Fibroblast of upper back skin (primary cell): Measurements from ENCODE around the gene NLRP6.
"Not testable (repeated sequence)": the region's sequence is repeated elsewhere in the genome, so short reads cannot be mapped to it uniquely, and the experiment has no call there.

Experiments
- DNase-seq: peaks from one replicate; pipeline ENCODE4 v3.0.0-alpha.2; 2013

The NLRP6 gene

GRCh38 chr11:282630-283360, 4.6 kb downstream of the NLRP6 start:
- DNase-seq: no peak

GRCh38 chr11:283405-284104, 5.3 kb downstream of the NLRP6 start:
- DNase-seq: no peak

- DNase-seq: no peak
Observed at GRCh38 chr11:284105-285020, 6.2 kb downstream of the NLRP6 start.

DNA sequence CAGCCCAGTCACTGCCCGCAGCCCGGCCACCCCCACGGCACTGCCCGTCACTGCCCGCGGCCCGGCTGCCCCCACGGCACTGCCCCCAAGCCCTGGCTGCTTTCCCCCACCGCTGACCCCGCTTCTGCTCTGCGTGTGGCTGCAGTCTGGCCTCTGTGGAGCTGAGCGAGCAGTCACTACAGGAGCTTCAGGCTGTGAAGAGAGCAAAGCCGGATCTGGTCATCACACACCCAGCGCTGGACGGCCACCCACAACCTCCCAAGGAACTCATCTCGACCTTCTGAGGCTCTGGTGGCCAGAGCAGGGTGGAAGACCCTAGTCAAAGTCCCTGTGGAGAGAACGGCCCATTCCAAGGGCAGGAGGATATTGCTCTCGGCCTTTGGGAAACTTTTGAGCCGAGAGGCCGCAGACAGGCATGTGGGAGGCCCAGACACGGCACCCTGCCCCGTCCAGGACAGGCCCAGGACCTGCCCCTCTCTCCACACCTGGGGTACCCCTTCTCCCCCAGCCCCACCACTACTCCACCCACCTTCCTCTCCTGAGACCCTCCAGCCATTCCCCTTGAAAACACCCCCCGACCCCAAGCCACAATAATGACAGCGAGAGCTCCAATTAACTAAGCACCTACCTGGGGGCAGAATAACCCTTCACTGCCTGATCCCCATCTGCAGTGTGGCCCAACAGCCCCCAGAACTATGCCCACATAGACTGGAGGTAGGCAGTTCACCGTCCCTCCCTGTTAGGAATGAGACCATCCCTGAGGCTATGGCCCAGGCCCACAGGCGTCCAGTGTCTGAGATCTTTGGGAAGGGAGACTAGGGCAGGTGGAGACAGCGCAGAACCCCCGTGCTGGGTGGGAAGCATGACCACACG, 7.0 kb downstream of the NLRP6 start:
- DNase-seq: no peak

DNA sequence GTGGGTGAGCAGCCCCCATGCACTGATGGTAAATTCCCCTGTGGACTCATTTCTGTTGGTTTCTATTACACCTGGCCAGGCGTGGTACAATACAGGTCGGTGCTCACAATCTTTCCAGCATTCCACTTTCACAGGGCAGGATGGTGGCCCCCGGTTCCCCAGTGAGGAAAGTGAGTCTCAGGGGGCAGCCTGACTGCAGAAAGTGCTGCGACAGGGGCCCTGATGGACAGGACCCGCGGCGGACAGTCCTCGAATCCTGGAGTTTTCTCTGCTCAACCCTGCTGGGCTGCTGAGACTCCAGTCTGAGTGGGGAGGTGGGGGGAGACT, 7.7 kb downstream of the NLRP6 start:
- DNase-seq: no peak

DNA sequence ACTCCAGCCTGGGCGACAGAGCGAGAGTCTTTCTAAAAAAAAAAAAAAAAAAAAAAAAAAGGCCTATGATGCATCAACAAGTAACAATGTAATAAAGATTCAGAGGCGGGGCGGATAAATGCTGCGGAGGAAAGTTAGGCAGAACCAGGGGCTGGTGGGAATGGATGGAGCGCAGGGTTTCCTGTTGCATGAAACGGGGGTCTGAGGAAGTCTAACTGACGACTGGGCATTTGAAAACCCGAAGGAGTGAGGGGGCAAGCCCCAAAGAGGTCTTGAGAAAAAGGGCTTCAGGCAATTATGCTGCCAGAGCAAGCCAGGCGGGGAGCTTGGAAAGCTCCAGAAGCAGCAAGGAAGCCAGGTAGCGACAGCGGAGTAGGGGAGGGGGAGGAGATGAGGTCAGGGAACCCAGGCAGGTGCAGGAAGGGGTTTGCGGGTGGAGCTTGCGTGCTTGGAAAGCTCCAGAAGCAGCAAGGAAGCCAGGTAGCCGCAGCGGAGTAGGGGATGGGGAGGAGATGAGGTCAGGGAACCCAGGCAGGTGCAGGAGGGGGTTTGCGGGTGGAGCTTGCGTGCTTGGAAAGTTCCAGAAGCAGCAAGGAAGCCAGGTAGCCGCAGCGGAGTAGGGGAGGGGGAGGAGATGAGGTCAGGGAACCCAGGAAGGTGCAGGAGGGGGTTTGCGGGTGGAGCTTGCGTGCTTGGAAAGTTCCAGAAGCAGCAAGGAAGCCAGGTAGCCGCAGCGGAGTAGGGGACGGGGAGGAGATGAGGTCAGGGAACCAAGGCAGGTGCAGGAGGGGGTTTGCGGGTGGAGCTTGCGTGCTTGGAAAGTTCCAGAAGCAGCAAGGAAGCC, 9.0 kb downstream of the NLRP6 start:
- not testable (repeated sequence) for DNase-seq

DNA sequence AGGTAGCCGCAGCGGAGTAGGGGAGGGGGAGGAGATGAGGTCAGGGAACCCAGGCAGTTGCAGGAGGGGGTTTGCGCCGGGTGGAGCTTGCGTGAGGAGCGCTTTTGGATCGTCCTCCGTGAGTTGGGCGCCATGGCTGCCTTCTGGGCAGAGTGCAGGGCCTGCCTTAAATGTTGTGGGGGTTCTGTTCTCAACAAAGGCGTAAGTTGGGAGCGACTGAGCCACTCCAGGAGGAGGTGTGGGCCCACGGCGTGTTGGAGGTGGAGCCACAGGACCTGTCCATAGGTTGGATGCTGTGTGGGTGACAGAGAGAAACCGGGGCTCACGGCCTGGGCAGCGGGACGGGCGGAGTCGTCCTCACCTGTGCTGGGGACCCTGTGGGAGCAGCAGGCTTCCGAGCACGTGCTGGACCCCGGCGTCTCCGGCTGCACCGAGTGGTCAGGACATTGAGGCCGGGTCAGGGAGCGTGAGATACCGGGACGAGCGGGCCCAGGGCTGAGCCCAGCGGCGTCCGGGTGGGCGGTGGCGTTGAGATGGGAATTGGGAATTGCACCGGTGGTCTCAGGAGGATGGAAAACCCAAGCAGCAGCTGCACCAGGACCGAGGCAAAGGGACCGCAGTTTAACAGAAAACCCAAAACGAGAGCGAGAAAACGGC, 9.7 kb downstream of the NLRP6 start:
- DNase-seq: no peak

- DNase-seq: peak; percentile 38
Observed at GRCh38 chr11:288478-289397, 10.5 kb downstream of the NLRP6 start, which contains the start of gene PGGHG. Gene PGGHG (plus strand): TSS chr11:289126. CDS start chr11:289817, 691 bp downstream.

- DNase-seq: no peak
Observed at GRCh38 chr11:289398-289711, 11.1 kb downstream of the NLRP6 start.

DNA sequence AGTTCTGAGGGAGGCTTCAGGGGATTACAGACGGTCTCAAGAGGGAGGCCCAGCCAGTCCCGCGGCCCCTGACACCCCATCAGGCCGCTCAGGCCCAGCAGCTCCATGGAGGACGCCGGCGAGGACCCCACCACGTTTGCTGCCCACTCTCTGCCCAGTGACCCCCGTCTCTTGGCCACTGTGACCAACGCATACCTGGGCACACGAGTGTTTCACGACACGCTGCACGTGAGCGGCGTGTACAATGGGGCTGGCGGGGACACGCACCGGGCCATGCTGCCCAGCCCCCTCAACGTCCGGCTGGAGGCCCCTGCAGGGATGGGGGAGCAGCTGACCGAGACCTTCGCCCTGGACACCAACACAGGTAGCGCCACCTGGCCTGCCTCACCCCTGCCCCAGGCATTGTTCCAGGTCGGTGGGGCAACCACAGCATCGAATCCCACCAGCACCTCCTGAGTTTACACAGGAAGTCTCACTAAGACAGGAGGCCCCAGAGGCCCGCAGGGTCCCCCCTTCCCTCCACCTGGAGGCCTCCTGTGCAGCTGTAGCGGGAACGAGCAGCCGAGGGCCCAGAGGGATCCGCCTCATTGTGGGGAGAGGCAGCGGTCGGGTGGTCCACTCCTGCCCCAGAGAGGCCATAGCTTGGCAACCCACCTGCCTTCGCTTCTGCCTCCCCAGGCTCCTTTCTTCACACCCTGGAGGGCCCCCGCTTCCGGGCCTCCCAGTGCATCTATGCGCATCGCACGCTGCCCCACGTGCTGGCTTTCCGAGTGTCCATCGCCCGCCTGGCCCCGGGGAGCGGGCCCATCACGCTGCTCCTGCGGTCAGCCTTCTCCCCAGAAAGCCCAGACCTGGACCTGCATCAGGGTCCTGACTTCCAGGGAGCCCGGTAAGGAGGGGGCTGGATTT, 11.8 kb downstream of the NLRP6 start:
- no peak for DNase-seq

DNA sequence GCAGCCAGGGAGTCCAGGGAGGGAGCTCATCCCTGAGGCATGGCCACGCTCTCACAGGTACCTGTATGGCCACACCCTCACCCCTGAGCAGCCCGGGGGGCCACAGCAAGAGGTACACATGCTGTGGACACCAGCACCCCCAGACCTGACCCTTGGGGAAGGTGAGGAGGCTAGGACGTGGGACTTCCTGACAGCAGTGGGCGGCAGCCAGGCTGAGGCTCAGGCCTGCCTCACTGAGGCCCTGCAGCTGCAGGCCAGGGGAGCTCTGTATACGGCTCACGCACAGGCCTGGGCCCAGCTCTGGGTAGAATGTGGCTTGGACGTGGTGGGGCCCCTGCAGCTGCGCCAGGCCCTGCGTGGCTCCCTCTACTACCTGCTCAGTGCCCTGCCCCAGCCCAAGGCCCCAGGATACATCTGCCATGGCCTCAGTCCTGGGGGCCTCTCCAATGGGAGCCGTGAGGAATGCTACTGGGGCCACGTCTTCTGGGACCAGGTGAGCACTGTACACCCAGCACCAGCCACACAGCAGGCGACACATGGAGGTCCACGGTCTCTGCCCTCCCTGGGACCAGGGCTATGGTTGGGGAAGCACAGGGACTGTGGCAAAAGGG, 12.5 kb downstream of the NLRP6 start:
- DNase-seq: no peak

DNA sequence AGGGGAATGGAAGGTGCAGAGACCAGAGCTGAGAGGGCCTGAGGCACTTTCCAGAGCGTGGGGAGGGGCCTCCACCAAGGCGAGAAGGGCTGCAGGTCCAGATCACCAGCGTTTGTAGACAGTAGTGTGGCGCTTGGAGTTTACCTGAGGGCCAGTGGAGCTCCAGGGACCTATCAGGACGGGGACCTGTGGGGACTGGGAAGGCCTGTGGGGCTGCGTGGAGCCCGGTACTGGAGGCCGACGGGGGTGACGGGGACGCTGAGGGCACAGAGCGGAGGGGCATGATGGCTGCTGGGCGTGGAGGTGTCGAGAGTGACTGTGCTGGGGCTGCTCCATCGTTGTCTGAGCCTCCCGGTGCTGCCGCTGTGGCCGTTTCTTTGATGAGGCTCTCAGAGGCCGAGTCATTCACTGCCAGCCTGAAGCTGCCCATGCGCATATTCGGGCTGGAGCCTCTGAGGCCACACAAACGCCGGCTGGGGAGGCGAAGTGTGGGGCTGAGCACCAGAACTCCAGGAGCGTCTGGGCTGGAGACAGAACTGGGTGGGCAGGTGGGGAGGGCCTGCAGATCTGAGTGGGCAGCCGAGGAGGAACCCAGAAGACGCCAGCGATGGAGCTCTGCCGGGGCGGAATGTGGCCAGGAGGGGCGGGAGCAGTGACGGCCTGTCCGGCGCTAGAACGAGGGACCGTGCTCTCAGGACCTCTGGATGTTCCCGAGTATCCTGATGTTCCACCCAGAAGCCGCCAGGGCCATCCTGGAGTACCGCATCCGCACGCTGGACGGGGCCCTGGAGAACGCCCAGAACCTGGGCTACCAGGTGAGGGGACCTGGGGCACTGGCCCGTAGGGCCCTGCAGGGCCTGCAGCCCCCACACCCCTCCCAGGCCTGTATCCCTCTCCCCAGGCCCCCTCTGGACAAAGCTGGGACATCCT, 13.3 kb downstream of the NLRP6 start:
- no peak for DNase-seq

DNA sequence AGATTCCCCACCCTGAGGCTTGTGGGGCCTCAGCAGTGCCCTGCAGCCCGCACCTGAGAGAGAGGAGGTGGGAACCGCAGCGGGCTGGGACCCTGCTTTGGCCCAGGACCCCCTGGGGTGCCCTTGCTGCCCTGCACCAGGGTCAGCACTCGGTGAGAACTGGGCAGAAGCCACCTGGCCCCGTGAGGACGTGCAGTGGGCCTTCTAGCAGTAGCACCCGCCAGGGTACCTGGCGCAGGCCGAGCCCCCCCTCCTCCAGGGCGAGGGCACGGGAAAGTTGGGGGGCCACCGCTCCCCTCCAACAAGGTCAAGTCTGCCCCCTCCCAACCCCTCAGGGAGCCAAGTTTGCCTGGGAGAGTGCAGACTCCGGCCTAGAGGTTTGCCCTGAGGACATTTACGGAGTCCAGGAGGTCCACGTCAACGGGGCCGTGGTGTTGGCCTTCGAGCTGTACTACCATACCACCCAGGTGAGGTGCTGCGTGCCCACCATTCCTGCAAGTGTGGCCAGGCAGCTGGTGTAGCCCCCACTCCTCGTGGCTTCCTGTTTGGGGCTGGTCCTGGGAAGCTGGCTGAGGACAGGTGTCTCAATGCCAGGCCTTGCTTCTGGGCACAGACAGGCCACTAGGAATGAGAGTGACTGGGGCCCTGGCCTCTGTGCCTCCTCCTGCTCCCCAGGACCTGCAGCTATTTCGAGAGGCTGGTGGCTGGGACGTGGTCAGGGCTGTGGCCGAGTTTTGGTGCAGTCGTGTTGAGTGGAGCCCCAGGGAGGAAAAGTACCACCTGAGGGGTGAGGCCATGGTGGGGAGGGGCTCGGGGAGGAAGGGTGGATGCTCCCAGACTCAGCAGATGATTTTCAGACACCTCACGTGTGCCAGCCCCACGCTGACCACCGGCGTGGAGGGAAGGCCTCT, 14.3 kb downstream of the NLRP6 start:
- no peak for DNase-seq

GRCh38 chr11:293271-293851, 15.2 kb downstream of the NLRP6 start:
- no peak for DNase-seq

DNA sequence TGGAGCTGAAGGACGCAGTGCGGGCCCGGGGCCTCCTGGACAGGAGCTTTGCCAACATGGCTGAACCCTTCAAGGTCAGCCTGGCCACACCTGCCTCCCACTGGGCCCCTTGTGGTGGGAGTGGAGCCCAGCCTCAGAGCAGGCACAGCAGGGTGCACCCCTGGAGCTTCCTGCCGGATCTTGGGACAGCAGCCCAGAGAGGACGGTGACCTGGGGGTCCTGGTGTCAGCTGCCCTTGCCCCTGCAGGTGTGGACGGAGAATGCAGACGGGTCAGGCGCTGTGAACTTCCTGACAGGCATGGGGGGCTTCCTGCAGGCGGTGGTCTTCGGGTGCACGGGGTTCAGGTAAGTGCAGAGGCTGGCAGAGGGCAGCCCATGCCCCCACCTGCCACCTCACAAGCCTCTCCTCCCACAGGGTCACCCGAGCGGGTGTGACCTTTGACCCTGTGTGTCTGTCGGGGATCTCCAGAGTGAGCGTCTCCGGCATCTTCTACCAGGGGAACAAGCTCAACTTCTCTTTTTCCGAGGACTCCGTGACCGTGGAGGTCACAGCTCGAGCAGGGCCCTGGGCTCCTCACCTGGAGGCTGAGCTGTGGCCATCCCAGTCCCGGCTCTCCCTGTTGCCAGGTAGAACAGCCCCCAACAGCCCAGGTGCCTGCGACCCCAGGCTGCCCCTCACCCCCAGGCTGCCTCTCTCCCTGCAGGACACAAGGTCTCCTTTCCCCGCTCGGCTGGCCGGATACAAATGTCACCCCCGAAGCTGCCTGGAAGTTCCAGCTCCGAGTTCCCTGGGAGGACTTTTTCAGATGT, 15.8 kb downstream of the NLRP6 start:
- no peak for DNase-seq
